SU-DHL-6 (cell line): Measurements from ENCODE around the gene ERCC5.

ENCODE experiments used
- EZH2phosphoT487 ChIP-seq: fragments of 200-600 bp; sonication (generic), shearing (Covaris generic); conservative IDR thresholded peaks from 2 replicates; pipeline ENCODE4 v1.6.1; 2018; ENCODE audit warnings: mild to moderate bottlenecking, antibody characterized with exemption, low read length, moderate library complexity, mixed read lengths
- TF ChIP-seq, protein P1 (sequence below): fragments of 200-600 bp; sonication (generic); IDR thresholded peaks from one replicate; pipeline ENCODE4 v1.5.1; 2017; ENCODE audit warnings: antibody characterized with exemption, mild to moderate bottlenecking, low read length, moderate library complexity; ENCODE audit not compliant: insufficient read depth, poor library complexity, severe bottlenecking

DNA sequence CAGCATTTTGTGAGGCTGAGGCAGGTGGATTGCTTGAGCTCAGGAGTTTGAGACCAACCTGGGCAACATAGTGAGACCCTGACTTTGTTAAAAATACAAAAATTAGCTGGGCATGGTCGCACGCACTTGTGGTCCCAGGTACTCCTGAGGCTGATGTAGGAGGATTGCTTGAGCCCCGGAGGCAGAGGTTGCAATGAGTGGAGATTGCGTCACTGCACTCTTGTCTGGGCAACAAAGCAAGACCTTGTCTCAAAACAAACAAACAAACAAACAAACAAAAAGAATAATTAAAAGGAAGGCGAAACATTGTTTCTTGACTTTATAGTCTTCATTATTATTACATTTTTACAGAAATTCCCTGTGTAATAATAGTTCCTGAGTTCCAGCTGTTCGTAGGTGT, 31.0 kb upstream of the ERCC5 start:
- TF ChIP-seq, protein P1, sequence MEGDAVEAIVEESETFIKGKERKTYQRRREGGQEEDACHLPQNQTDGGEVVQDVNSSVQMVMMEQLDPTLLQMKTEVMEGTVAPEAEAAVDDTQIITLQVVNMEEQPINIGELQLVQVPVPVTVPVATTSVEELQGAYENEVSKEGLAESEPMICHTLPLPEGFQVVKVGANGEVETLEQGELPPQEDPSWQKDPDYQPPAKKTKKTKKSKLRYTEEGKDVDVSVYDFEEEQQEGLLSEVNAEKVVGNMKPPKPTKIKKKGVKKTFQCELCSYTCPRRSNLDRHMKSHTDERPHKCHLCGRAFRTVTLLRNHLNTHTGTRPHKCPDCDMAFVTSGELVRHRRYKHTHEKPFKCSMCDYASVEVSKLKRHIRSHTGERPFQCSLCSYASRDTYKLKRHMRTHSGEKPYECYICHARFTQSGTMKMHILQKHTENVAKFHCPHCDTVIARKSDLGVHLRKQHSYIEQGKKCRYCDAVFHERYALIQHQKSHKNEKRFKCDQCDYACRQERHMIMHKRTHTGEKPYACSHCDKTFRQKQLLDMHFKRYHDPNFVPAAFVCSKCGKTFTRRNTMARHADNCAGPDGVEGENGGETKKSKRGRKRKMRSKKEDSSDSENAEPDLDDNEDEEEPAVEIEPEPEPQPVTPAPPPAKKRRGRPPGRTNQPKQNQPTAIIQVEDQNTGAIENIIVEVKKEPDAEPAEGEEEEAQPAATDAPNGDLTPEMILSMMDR = no peak
- TF ChIP-seq EZH2phosphoT487 = no peak
